Activated CD8-positive, alpha-beta memory T cell treated with anti-CD3 and anti-CD28 coated beads, Interleukin-2, amount 50 U/mL, for 1 hour (primary cell): Measurements from ENCODE around the gene PLS3.
"Not testable (repeated sequence)": the region's sequence is repeated elsewhere in the genome, so short reads cannot be mapped to it uniquely, and the experiment has no call there.

ENCODE experiments used
- DNase-seq: peaks from one replicate; pipeline ENCODE4 v3.0.0-alpha.2; 2020; ENCODE audit errors: extremely low read depth

The PLS3 gene

DNA sequence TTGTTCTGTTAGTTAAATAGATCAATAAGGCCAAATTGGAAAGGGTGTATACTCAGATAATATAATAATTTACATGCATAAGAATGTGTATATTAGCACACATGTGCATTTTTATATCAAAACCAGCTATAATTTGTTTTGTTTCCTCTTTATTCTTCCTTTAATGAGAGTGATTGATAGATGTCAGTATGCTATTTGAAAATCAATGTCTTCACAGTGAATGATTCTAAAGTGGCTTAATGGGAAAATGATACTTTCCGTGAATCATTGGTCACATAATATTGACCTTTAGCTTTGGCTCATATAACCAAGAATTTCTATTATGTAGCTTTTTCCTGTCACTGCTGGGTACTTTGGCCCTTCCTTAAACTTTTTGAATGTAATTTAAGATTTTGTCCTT, 48.6 kb downstream of the PLS3 start:
- no peak for DNase-seq

DNA sequence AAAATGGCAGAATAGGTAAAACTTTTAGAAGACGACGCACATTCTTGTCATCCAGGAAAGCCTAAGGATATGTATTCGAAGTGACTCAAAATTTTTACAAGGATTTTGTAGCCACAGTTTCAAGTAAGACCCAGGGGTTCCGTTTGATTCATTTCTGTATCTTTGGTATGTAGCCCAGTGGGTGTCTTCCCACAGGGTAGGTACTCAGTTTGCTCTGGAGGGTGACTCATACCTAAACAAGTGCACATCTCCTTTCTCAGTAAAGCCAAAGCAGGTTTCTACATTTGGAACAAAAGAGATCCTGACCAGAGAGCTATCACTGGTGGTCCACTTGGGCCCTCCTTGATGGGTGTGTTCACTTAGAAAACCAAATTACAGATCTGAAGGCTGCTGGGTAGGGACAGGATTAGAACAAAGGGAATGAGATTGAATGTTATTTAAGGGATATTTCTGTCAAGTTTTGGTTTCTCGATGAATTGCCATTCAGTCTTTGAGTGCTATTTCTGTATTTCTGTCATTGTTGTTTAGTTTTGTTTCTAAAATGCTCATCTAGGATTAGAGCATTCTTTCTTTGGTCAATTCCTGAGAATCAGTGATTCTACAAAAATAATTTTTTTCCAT, 56.1 kb downstream of the PLS3 start:
- DNase-seq, result no peak

DNA sequence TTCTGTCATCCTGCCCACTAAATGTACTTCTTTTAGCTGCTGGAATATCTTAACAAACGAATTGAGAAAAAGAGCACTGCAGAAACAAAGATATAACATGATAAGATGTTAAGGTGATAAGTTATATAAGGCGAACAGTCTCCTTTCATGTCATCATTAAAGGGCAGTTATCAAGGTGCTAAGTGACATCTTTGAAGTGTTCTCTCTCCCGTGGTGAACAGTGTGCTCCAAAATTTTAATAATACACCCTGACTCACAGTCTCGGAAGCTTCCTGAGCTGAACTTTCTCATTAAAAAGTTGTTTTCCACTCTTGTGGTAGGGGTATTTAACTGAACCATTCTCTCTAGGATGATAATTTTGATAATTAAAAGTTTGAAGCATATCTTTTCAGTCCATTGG, 61.6 kb downstream of the PLS3 start:
- no peak for DNase-seq

DNA sequence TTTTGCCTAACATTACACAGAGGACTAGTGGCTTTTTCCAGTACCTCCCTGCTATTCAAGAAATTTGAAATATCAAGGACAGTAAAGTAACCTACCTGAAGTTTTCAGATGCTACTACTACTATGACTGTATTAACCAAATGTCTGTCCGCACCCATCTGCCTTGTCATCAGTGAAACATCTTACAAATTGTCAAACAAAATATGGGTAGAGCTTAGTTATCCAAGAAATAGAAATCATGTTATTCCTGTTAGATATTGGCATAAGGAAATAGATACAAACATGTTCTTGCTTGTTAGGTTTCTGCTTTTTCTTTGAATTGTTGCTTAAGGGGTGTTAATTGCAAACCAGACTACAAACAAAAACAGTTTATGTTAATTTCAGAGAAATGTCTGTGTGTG, 63.9 kb downstream of the PLS3 start:
- DNase-seq, result no peak

DNA sequence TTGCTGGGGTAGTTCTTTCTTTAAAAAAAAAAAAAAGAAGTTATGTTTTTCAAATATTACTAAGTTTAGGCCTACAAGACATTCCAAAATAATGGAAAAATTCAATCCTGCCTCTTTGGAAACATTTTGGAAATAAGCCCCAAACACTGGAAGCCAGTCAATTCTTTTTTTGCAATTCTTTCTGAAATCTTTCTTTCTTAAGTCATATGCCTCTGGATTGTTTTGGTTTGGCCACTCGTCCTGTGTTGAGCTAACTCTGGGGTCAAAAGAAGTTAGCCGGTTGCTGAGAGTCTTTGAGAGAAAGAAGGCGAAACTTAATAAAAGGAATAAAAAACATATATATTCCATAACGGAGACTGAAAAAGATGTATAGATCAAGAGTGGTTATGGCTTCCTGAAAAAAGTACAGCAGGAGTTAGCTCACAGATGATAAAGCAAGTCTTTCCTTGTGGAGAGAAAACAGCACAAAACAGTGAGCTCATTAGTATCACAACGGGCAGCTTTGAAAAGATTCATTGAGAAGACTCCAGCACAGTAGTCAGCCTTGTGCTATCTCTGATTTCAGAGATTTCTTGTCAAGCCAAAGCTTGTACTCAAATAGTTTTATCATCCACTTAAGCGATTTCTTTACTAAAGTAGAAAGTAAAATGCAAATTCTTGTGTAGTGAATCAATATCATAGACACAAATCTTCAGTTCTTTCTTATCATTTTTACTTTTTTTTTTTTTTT, 64.8 kb downstream of the PLS3 start:
- DNase-seq, result no peak

DNA sequence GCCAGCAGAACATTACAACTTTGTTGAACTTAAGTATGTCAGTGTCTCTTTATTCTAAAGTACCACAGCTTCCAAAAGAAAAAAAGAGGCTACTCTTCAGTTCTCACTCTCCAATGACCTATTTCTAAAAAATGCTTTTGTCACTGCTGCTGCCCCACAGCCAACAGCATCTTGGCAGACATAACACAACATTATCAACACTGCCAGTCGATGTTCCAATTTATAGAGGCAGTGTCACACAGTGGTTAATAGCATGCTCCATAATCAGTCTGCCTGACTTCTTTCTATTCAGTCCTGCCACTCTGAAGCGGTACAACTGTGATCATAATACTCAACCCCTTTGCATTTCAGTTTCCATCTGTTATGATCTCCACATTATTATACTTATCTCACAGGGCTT, 69.2 kb downstream of the PLS3 start:
- no peak for DNase-seq

DNA sequence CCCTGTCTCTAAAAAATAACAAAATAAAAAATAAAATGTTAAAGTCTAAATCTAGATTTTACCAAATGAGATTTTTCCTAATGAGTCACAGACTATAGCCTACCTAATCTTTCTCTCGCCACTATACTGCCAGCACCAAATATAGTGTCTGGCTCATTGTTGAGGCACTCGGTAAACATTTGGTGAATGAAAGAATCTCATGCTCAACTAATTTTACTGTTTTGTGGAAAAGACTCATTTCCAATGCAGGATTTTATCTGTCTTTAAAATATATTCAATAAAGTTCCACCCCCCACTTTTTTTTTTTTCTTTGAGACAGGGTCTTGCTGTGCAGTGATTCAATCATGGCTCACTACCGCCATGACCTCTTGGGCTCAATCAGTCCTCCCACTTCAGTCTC, 71.5 kb downstream of the PLS3 start:
- no peak for DNase-seq

DNA sequence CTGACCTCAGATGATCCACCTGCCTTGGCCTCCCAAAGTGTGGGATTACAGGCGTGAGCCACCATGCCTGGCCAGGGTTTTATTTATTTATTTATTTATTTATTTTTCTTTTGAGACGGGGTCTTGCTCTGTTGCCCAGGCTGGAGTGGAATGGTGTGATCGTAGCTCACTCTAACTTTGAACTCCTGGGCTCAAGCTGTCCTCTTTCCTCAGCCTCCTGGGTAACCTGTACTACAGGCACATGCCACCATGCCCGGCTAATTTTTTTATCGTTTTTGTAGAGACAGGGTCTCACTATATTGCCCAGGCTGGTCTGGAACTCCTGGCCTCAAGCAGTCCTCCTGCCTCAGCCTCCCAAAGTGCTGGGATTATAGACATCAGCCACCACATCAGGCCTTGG, 72.4 kb downstream of the PLS3 start:
- not testable (repeated sequence) for DNase-seq

DNA sequence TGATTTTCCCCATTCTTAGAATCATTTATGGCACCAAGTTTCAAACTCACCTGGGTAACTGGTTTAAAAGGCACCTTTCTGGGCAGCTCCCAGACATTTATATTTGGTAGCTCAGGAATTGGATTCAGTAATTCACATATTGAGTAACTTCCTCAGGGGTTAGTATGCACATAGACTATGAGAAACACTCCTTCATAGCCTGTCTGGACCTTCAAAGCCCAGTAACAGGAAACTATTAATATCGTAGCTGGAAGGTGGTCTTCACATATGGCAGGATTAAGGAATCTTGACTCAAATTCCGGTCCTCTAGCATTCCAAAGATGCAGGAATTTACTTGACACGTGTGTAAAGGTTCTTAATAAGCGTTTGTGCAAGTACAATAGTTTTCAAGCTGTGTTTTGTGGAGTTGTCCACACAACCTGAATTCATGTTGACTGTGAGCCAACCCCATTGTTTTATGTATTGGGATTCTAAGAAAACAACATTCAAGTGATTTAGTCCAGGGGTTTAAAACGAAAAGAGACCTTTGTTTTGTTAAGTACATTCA, 78.4 kb downstream of the PLS3 start:
- no peak for DNase-seq

DNA sequence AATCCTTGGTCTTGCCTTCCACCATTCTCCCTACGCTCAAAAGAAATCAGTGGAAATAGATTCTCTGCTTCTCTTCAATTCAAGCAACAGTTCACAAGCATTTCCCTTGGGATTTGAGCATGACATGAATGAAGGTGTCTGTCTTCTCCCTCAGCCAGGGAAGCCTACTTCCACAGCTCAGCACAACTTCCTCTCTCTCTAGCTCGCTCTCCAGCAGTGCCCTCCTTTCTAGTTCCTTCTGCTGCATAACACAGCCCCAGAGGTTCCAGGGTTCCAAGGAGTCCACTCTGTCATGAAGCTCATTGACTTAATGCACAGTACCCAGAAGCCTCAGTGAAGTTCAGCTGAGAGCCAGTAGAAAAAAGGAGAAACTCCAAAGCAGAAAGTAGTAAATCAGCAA, 81.3 kb downstream of the PLS3 start:
- no peak for DNase-seq

DNA sequence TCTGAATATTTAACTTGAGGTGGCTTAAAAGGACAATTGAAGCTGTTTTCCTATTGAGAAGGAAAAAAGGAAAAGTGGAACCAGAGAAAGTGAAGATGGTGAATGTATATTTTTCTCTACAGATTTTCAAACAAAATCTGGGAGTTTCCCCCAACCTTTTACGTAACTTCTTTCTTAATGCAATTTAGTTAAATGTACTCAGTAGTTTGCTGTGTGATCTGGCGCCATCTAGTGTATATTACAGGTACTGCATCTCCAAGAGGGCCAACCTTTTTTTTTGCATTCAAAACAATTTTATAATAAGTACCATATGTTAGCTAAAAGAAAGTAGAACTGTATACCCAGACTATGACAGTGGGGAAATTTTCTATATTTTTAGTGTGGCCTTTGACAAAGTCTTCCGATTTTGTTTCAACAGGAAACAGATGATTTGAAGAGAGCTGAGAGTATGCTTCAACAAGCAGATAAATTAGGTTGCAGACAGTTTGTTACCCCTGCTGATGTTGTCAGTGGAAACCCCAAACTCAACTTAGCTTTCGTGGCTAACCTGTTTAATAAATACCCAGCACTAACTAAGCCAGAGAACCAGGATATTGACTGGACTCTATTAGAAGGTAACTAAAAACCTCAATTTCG, 82.0 kb downstream of the PLS3 start:
- DNase-seq, result no peak

DNA sequence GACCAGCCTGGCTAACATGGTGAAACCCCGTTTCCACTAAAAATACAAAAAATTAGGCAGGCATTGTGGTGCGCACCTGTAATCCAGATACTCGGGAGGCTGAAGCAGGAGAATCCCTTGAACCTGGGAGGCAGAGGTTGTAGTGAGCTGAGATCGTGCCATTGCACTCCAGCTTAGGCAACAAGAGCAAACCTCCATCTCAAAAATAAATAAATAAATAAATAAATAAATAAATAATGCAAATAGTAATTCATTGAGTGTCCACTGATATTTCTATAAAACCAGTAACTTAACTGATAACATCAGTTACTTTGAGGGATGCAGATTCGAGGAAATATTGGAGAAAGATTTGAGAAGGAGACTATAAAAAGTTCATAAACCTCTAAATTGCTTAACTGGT, 83.4 kb downstream of the PLS3 start:
- DNase-seq, result not testable (repeated sequence)

DNA sequence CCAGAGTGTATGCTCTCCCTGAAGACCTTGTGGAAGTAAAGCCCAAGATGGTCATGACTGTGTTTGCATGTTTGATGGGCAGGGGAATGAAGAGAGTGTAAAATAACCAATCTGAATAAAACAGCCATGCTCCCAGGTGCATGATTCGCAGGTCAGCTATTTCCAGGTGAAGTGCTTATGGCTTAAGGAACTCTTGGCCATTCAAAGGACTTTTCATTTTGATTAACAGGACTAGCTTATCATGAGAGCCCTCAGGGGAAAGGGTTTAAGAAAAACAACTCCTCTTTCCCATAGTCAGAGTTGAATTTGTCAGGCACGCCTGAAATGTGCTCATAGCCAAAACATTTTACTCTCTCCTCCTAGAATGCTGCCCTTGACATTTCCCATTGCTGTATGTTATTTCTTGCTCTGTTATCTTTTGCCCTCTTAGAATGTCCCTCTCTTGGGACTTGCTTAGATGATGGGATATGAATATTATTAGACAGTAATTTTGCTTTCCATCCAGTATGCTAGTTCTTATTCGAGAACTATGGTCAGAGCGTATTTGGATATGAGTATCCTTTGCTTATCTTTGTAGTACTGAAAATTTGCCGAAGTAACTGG, 88.6 kb downstream of the PLS3 start:
- DNase-seq, result no peak

DNA sequence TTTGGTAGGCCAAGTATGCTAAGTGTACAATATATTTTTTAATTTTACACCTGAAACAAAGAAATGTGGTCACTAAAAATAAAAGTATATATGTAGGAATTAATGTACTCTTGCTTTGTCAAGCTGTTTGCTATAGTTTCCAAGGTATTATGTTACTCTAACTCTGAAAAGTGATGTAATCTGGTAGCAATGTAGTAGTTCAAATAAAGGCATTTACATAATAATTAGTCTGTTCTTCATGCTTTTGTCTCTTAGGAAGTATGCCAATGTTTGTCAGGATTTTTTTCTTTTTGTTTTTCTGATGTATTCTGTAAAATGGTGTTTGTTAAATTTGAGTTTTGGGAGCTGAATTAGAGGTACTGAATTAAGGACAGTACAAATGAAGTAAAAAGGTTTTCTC, 89.5 kb downstream of the PLS3 start:
- no peak for DNase-seq

DNA sequence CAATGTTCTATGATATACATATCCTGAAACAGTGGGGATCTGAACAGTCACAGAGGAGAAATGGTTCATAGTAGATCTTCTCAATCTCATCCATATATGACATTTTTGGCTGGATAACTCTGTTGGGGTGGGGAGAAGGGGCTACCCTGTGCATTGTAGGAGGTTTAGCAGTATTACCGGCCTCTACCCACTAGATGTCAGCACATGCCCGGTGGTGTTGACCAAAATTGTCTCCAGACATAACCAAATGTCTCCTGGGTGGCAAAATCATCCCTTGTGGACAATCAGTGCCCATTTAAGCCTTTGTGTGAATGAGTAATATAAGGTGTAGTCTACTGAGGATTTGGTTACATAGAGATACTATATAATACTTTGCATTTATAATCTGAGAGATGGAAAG, 89.9 kb downstream of the PLS3 start:
- no peak for DNase-seq

DNA sequence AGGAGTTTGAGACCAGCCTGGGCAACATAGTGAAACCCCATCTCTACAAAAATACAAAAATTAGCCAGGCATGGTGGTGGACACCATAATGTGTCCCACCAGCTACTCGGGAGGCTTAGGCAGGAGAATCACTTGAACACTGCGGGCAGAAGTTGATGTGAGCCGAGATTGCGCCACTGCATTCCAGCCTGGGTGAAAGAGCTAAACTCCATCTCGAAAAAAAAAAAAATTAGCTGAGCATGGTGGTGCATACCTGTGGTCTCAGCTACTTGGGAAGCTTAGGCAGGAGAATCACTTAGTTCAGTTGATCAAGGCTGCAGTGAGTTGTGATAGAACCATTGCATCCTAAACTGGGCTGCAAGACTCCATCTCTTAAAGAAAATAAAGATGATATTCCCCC, 91.2 kb downstream of the PLS3 start:
- DNase-seq, result no peak

DNA sequence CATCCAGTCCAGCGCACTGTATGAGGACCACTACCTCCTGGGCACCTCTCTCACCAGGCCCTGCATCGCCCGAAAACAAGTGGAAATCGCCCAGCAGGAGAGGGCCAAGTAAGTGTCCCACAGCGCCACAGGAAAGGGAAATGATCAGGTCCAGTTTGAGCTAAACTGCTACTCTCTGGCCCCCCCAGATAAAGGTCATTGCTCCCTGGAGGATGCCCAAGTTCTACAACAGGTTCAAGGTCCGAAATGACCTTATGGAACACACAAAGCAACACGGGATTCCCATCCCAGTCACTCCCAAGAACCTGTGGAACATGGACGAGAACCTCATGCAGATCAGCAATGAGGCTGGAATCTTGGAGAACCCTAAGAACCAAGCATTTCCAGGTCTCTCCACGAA, 104.1 kb downstream of the PLS3 start:
- DNase-seq, result no peak

DNA sequence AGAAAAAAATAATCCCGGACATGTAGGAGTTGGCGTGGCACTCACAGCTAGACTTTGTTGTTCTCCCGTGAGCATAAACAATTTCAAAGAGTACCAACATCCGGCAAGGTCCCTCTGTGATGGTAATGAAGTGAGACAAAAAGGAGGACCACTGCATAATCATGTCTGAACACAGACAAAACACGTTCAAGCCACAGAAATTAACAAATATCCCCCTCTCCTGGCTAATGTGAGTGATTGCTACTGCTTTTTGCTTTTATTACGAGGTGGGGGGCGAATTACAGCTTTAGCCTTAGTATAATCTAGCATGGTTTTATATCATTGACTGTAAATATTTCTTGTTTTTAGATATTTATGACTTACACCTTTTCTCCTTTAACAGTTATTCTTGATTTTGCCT, 118.5 kb downstream of the PLS3 start:
- DNase-seq, result no peak

DNA sequence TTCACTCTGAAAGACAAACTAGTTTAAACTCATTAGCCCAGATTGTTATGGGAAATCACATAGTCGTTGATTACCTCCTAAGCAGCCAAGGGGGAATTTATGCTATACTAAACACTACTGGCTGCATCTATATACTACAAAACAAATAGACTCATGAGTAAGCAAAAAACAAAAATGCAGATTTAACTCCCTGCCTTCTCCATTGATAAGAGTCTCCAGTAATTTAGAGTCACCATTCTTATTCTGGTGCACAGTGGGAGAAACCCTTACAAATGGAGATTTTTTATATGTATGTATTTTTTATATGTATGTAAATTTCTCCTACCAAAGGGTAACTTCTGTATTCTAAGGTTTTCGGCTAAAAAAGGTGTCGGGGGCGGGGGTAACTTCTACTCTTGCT, 126.6 kb downstream of the PLS3 start:
- DNase-seq, result no peak

DNA sequence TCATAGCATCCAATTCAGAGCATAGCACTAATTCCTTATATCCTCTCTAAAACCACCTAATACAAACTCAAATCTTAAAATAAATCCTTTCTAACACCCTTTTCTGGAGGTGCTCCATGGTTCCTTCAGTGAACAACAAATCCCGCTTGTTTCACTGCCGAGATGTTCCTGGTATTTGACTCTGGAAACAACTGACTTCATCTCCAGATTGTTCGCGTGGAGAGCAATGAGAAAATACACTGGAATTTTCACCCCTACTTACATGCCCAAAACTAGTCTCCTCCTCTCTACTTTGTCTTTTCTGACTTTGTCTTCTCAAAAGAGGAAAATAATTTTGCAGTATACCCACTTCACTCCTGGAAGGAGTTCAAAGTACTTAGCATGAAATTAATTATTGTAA, 129.0 kb downstream of the PLS3 start:
- DNase-seq, result no peak

DNA sequence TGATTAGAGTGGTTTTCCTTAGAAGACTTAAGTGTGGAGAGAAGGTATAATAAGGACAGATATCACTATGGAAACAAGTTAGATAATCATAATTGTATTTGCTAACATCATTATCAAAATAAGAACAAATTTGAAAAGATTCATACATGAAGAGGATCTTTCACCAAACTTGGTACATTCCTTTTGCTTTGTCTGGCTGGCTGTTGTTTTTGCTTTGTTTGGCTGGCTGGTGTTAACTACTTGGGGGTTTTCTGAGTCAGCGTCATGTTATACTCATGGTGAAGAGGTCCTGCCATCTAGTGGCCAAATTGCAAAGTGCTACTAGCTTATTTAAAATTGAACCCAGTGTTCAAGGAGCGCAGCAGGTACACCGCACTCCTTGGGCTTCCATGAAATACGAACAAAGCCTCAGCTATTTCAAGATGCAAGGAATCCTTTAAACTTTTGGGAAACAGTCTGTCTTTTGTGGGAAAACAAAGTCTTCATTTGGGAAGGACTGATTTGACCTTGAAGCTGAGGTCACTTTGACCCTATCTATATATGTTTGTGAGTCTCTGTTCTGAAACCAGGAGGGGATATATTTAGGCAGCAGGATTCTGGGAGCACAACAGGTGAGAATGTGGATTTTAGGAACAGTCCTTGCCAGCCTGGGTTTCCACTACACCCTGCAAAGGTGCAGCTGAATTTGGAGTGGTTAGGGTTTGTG, 129.7 kb downstream of the PLS3 start:
- DNase-seq, result peak; percentile 3

DNA sequence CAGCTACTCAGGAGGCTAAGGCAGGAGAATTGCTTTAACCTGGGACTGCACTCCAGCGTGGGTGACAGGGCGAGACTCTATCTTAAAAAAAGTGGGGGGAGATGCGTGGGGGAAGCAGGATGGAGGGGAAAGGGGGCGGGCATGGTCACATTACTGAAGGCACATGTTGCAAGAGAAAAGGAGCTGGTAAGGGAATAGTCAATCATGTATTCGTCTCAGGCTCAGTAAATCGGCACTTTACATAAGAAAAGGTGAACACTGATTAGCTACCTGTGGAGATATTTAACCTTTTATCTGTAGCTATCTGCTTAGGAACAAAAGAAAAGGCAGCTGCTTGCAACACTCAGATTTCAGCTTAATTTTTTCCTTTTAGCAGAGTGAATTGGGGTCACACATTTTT, 132.5 kb downstream of the PLS3 start:
- DNase-seq, result no peak
